HG03575 (cell line): ENCODE data around the gene EN1.

ENCODE experiments used
- ATAC-seq: cut with Tn5 transposase; IDR thresholded peaks from one replicate; pipeline ENCODE4 v1.9.1; 2021; ENCODE audit not compliant: unreplicated experiment, insufficient number of reproducible peaks, low FRiP score; ENCODE audit errors: extremely low read depth

EN1 gene

GRCh38 chr2:118807668-118808428 is 39.6 kb downstream of the EN1 start:
- ATAC-seq, result no peak

- ATAC-seq, result no peak
These were observed 40.4 kb downstream of the EN1 start for GRCh38 chr2:118806797-118807667.

GRCh38 chr2:118805064-118805690 is 42.3 kb downstream of the EN1 start:
- no peak for ATAC-seq

- ATAC-seq, result no peak
These were observed 44.4 kb downstream of the EN1 start for GRCh38 chr2:118803012-118803411.

- no peak for ATAC-seq
These were observed 46.3 kb downstream of the EN1 start for GRCh38 chr2:118801151-118801550.

GRCh38 chr2:118800736-118801135 is 46.7 kb downstream of the EN1 start:
- ATAC-seq, result no peak

- no peak for ATAC-seq
These were observed 52.9 kb downstream of the EN1 start for GRCh38 chr2:118794546-118794945.
